ENCODE data around the gene FOXF2.

GRCh38 chr6:1382883-1383728, 6.3 kb upstream of the FOXF2 start:
- TF ChIP-seq CTCF (IDR thresholded peaks at IDR 0.05) (no peak), POLR2A (IDR thresholded peaks at IDR 0.05) (no peak)

All from esophagus squamous epithelium (tissue), 4 donors.